ENCODE data around the gene PTER.

PTER gene

DNA sequence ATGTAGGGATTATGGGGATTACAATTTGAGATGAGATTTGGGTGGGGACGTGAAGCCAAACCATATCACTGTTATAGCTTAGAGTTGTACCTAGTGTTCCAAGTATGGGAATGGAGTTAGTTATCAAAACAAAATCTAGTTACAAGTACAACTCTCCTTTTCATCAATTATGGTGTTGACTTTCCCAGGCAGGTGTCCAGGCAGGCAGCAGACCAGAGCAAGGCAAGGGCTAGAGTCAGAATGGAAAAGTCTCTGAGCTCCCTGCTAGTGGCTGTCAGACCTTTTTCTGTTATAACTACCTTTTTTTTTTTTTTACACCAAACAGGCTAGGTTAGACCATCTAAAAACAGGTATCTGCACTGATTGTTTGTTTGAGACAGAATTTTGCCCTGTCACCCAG, 29.2 kb downstream of the PTER start:
- in situ Hi-C loops (cut with MboI; ENCODE audit: low sequenced_read_pairs): no loop called here

- in situ Hi-C loops (cut with MboI; ENCODE audit: low sequenced_read_pairs): no loop called here
Observed at GRCh38 chr10:16470747-16471146, 33.9 kb downstream of the PTER start.

DNA sequence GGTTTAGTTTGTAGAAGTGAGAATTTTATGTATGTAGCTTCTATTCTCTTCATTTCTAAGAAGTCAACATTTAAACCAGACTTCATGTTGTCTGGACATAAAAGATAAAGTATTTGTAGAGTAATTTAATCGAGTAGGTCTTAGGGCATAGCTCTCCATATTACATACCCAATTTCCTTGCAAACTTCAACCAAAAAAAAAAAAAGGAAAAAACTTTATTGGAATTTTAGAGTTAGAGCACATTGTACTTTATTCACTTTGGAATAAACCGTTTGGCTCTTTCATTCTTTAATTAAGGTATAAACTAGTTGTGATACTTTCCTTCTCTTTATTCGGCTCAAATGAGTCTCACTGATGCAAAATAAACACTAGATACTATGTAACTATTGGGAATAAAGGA, 36.0 kb downstream of the PTER start:
- in situ Hi-C loops (cut with MboI; ENCODE audit: low sequenced_read_pairs): no loop called here

DNA sequence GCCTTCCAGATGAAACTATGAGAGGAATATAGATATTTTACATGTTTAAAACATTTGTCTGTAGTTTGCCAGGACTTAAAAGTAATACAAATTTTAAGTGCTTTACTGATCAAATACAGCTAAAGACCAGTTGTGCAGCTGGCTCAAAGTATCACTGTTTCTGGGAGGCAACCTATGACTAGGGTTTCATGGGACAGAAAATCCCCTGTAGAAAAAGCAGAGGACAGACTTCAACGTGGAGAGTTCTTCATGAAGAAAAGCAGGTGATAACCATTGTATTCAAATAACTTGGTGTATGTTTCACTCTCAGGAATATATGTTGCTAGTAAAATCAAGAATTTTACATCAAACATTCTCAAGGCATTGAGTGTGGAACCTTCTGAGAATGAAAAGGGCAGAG, 40.9 kb downstream of the PTER start:
- in situ Hi-C loops (cut with MboI; ENCODE audit: low sequenced_read_pairs): no loop called here

- in situ Hi-C loops (cut with MboI; ENCODE audit: low sequenced_read_pairs): no loop called here
Observed at GRCh38 chr10:16478801-16479200, 42.0 kb downstream of the PTER start.

- in situ Hi-C loops (cut with MboI; ENCODE audit: low sequenced_read_pairs): no loop called here
Observed at GRCh38 chr10:16481052-16481728, 44.4 kb downstream of the PTER start.

- in situ Hi-C loops (cut with MboI; ENCODE audit: low sequenced_read_pairs): no loop called here
Observed at GRCh38 chr10:16483241-16483917, 46.6 kb downstream of the PTER start.

- in situ Hi-C loops (cut with MboI; ENCODE audit: low sequenced_read_pairs): no loop called here
Observed at GRCh38 chr10:16490511-16490910, 53.7 kb downstream of the PTER start.

DNA sequence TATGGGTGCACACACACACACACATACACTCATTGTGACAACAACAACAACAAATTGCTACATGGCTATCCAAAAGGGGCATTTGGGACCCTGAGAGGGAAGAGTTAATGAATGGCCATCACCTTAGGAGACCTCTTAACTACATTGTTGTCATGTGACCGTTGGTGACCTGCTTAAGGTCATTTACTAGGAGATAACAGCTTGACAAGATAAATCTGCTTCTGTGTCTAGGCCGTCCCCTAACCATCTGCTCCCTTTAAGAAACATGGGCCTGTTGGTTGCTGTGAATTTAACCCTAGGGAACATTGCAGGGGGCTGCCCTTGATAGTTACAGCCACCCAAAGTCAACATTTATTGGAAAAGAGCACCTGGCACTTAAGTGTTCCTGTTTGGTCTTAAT, 55.1 kb downstream of the PTER start:
- in situ Hi-C loops (cut with MboI; ENCODE audit: low sequenced_read_pairs): no loop called here

- in situ Hi-C loops (cut with MboI; ENCODE audit: low sequenced_read_pairs): no loop called here
Observed at GRCh38 chr10:16493884-16494536, 57.2 kb downstream of the PTER start.

- in situ Hi-C loops (cut with MboI; ENCODE audit: low sequenced_read_pairs): no loop called here
Observed at GRCh38 chr10:16497911-16498310, 61.1 kb downstream of the PTER start.

GRCh38 chr10:16505161-16505560, 68.4 kb downstream of the PTER start:
- in situ Hi-C loops (cut with MboI; ENCODE audit: low sequenced_read_pairs): no loop called here

- in situ Hi-C loops (cut with MboI; ENCODE audit: low sequenced_read_pairs): no loop called here
Observed at GRCh38 chr10:16509996-16510395, 73.2 kb downstream of the PTER start.

- in situ Hi-C loops (cut with MboI; ENCODE audit: low sequenced_read_pairs): no loop called here
Observed at GRCh38 chr10:16510843-16511242, 74.0 kb downstream of the PTER start.

- in situ Hi-C loops (cut with MboI; ENCODE audit: low sequenced_read_pairs): no loop called here
Observed at GRCh38 chr10:16518822-16519221, 82.0 kb downstream of the PTER start.

DNA sequence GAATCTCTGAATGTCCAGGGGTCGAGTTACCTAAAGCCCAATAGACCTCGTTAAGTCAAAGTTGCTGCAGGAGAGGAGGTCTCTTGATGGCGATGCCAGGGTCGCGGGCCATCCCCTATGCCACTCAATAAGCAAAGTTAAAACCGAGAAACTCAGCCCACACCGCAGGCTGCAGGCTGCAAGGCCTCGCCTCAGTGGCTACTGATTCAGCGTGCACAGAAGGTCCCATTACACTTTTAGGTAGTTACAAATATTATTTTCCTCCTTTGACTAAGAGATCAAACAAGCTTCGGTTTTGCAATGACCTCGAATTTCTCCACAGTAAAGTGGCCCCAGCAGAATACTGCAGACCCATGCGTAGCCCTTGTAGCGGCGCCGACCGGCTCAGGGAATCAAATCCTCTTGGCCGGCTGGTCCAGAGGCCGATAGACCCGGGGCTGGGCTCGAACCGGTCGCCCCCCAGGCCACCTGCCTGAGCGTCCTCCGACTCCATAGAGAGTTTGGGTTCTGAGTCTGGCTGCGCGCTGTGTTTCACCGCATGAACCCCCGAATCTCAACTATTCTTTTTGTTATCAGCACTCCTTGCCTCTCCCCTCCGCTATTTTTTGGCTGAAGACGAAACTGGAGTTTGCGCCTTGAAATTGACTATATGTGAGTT, 82.6 kb downstream of the PTER start:
- in situ Hi-C loops (cut with MboI; ENCODE audit: low sequenced_read_pairs): no loop called here

- in situ Hi-C loops (cut with MboI; ENCODE audit: low sequenced_read_pairs): no loop called here
Observed at GRCh38 chr10:16519908-16520861, 83.4 kb downstream of the PTER start.

DNA sequence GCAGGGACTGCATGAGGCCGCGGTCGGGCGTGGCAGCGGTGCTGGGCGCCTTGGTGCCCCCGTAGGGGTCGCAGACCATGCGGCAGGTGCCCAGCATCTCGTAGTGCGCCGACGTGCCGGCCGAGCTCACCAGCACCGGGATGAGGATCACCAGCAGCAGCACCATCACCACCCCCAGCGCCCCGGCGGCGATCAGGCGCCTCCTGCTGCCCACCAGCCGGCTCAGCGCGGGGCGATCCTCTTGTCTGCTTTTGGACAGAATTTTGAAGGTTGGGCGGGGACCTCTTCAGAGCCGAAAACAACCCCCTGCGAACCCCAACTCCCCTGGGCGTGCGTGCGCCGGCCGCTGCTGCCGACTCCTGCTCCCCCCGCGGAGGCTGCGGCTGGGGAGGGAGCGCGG, 84.1 kb downstream of the PTER start:
- in situ Hi-C loops (cut with MboI; ENCODE audit: low sequenced_read_pairs): no loop called here

- in situ Hi-C loops (cut with MboI; ENCODE audit: low sequenced_read_pairs): no loop called here
Observed at GRCh38 chr10:16521311-16522016, 84.7 kb downstream of the PTER start, which contains the start of gene C1QL3. Gene C1QL3 (minus strand): TSS chr10:16521879. CDS start chr10:16521065, 814 bp downstream.

GRCh38 chr10:16527452-16527851, 90.6 kb downstream of the PTER start:
- in situ Hi-C loops (cut with MboI; ENCODE audit: low sequenced_read_pairs): no loop called here
